Stimulated activated CD4-positive, alpha-beta T cell treated with anti-CD3 and anti-CD28 coated beads, Interleukin-15, amount 100 ng/mL, for 1 hour (primary cell): ENCODE results near the gene SPPL2C.

ENCODE experiments used
- DNase-seq, 2 donors: peaks; one replicate each; pipeline ENCODE4 v3.0.0-alpha.2; 2020; ENCODE audit warnings: low read depth in 1 of 2, low spot score in 1 of 2

Gene SPPL2C

GRCh38 chr17:45828582-45829133 is 16.0 kb upstream of the SPPL2C start:
- DNase-seq, result no peak

GRCh38 chr17:45833920-45834319 is 10.8 kb upstream of the SPPL2C start:
- no peak for DNase-seq

GRCh38 chr17:45834471-45835396 is 9.9 kb upstream of the SPPL2C start:
- no peak for DNase-seq

GRCh38 chr17:45835481-45835880 is 9.2 kb upstream of the SPPL2C start:
- DNase-seq, result no peak

GRCh38 chr17:45836047-45837044 is 8.3 kb upstream of the SPPL2C start:
- DNase-seq, result no peak

- DNase-seq, result no peak
These were observed 7.5 kb upstream of the SPPL2C start for GRCh38 chr17:45837187-45837586.

- no peak for DNase-seq
These were observed 7.1 kb upstream of the SPPL2C start for GRCh38 chr17:45837603-45838002.

GRCh38 chr17:45838751-45839295 is 5.9 kb upstream of the SPPL2C start:
- no peak for DNase-seq

- no peak for DNase-seq
These were observed 5.2 kb upstream of the SPPL2C start for GRCh38 chr17:45839442-45839841.

- DNase-seq, result no peak
These were observed 3.5 kb upstream of the SPPL2C start for GRCh38 chr17:45841186-45841585.

GRCh38 chr17:45841883-45842525 is 2.7 kb upstream of the SPPL2C start:
- no peak for DNase-seq

- DNase-seq, result no peak
These were observed 959 bp upstream of the SPPL2C start for GRCh38 chr17:45843722-45844121.

- DNase-seq, result no peak
These were observed 900 bp downstream of the SPPL2C start for GRCh38 chr17:45845376-45846185.

GRCh38 chr17:45846223-45846622 is 1.5 kb downstream of the SPPL2C start:
- DNase-seq, result no peak

- no peak for DNase-seq
These were observed 2.0 kb downstream of the SPPL2C start for GRCh38 chr17:45846646-45847045.

GRCh38 chr17:45847101-45847500 is 2.4 kb downstream of the SPPL2C start:
- no peak for DNase-seq

GRCh38 chr17:45847747-45848146 is 3.1 kb downstream of the SPPL2C start:
- no peak for DNase-seq

GRCh38 chr17:45848405-45848804 is 3.7 kb downstream of the SPPL2C start:
- DNase-seq, result no peak

GRCh38 chr17:45848868-45849535 is 4.3 kb downstream of the SPPL2C start:
- no peak for DNase-seq
